Common myeloid progenitor, CD34-positive (primary cell): Measurements from ENCODE around the gene SLC39A9.

Experiments used
- CTCF ChIA-PET: fragments of 350-600 bp; sonication (Branson Sonifier 250); formaldehyde crosslinking; loops from one replicate; lab custom pipeline; 2021; ENCODE audit warnings: antibody characterized with exemption; lab: Charles Lee
- POLR2A ChIA-PET: fragments of 350-600 bp; sonication (Branson Sonifier 250); formaldehyde crosslinking; loops from one replicate; lab custom pipeline; 2021; ENCODE audit warnings: antibody characterized with exemption; lab: Charles Lee
- DNase-seq, 3 donors: peaks; one replicate each; pipeline versions ENCODE4 v3.0.0 to v3.0.0-alpha.2; 2013
- H3K27ac ChIP-seq, 2 experiments: 1 replicate in 1 of 2; 2 replicates in 1 of 2; pipeline ENCODE4 v1.7.0; 2013; ENCODE audit warnings: inconsistent platforms in 2 of 2, low read length in 2 of 2, mild to moderate bottlenecking in 2 of 2, low read depth in 1 of 2, moderate library complexity in 1 of 2; ENCODE audit not compliant: severe bottlenecking in 2 of 2, insufficient read depth in 1 of 2, poor library complexity in 1 of 2
- H3K27me3 ChIP-seq, 5 experiments: replicated peaks in 2 of 5; 1 replicate in 3 of 5; 2 replicates in 2 of 5; pipeline versions ENCODE4 v1.6.1 to v1.7.0; 2013; ENCODE audit warnings: low read length in 4 of 5, mild to moderate bottlenecking in 2 of 5, moderate library complexity in 2 of 5, inconsistent platforms in 1 of 5; ENCODE audit not compliant: insufficient read depth in 5 of 5, control insufficient read depth in 4 of 5
- H3K36me3 ChIP-seq, 4 experiments: 1 replicate in 2 of 4; 2 replicates in 2 of 4; pipeline versions ENCODE4 v1.6.1 to v1.7.0; 2013; ENCODE audit warnings: low read length in 3 of 4, control low read depth in 1 of 4, mild to moderate bottlenecking in 1 of 4; ENCODE audit not compliant: control insufficient read depth in 4 of 4, insufficient read depth in 4 of 4
- H3K4me1 ChIP-seq, 4 experiments: 1 replicate in 3 of 4; 2 replicates in 1 of 4; pipeline versions ENCODE4 v1.6.1 to v1.7.1; 2013; ENCODE audit warnings: low read length in 3 of 4, mild to moderate bottlenecking in 3 of 4, control low read depth in 1 of 4, inconsistent platforms in 1 of 4, moderate library complexity in 1 of 4; ENCODE audit not compliant: control insufficient read depth in 4 of 4, insufficient read depth in 4 of 4; ENCODE audit errors: control extremely low read depth in 1 of 4
- H3K4me3 ChIP-seq, 7 experiments: 1 replicate in 4 of 7; 2 replicates in 3 of 7; pipeline versions ENCODE4 v1.5.1 to v1.7.0; 2013; ENCODE audit warnings: mild to moderate bottlenecking in 7 of 7, low read length in 6 of 7, moderate library complexity in 6 of 7, inconsistent platforms in 2 of 7, low read depth in 2 of 7, control low read depth in 1 of 7; ENCODE audit not compliant: insufficient read depth in 4 of 7, control insufficient read depth in 1 of 7; ENCODE audit errors: extremely low read depth in 1 of 7
- H3K9me3 ChIP-seq, 5 experiments: 1 replicate in 4 of 5; 2 replicates in 1 of 5; pipeline versions ENCODE4 v1.6.1 to v1.7.1; 2013; ENCODE audit warnings: low read length in 4 of 5, mild to moderate bottlenecking in 2 of 5, inconsistent platforms in 1 of 5, low read depth in 1 of 5, moderate library complexity in 1 of 5; ENCODE audit not compliant: control insufficient read depth in 4 of 5, insufficient read depth in 2 of 5; ENCODE audit errors: control extremely low read depth in 1 of 5
- WGBS: methylation state at CpG from one replicate; pipeline ENCODE4 v1.1.5; 2013; ENCODE audit not compliant: insufficient coverage; 5-methylcytosine and 5-hydroxymethylcytosine counted together

The SLC39A9 gene

DNA sequence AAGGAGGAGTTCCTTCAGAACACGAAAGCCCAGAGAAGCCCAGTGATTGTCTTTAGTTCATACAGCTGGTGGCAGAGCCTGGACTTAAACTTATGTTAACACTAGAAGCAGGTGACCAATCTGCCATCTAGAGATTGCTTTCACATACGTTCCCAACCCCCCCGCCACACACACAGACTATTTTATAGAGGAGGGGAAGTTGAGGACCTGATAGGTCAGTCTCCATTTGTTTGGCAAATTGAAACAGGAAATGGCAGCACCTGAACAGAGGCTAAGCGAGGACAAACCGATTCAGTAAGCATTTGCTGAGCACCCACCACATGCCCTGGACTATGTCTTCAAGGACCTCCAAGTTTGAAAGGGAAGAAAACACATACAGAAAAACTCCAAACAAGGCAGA, 81.2 kb downstream of the SLC39A9 start:
- POLR2A ChIA-PET = no interaction called here
- 100% methylated on average over 2 of the region's 5 CpGs for WGBS
- DNase-seq = no peak
- Histone ChIP-seq H3K27me3 (peaks cover 4 to 38% (median 16%) of the 10 kb centered on the region in 5 experiments), H3K4me1 (peaks cover 0 to 12% (median 6%) of the 10 kb centered on the region in 4 experiments), H3K27ac (no peak overlapping the region), H3K36me3 (no peaks in the 10 kb centered on the region), H3K4me3 (no peak overlapping the region), H3K9me3 (no peaks in the 10 kb centered on the region)
- CTCF ChIA-PET = no interaction called here

DNA sequence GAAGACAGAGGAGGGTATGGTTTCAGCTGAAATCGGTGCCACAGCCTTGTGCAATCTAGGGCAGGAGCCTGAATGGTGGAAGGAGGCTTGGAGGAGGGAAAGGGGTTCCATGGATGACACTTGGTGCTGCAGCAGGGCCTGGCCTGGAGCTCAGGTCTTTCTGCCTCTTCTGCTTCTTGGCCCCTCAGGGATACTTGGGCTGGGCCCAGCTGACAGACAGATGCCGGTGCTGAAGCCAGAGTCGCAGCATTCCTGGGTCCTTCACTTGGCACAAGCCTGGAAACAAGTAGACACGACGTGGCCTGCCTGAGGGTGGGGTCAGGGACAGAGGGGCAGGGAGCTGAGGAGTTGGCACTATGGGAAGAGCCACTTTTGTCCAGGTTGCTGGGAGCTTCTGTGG, 81.6 kb downstream of the SLC39A9 start:
- H3K27me3 ChIP-seq = peaks cover 4 to 42% (median 18%) of the 10 kb centered on the region in 5 experiments
- no peaks in the 10 kb centered on the region for H3K9me3 ChIP-seq
- ChIA-PET CTCF (no interaction called here), POLR2A (no interaction called here)
- H3K27ac ChIP-seq = no peak overlapping the region
- H3K4me1 ChIP-seq = peaks cover 0 to 17% (median 10%) of the 10 kb centered on the region in 4 experiments
- no peaks in the 10 kb centered on the region for H3K36me3 ChIP-seq
- no peak for DNase-seq
- 96% methylated on average over 5 of the region's 5 CpGs for WGBS
- H3K4me3 ChIP-seq = no peak overlapping the region

DNA sequence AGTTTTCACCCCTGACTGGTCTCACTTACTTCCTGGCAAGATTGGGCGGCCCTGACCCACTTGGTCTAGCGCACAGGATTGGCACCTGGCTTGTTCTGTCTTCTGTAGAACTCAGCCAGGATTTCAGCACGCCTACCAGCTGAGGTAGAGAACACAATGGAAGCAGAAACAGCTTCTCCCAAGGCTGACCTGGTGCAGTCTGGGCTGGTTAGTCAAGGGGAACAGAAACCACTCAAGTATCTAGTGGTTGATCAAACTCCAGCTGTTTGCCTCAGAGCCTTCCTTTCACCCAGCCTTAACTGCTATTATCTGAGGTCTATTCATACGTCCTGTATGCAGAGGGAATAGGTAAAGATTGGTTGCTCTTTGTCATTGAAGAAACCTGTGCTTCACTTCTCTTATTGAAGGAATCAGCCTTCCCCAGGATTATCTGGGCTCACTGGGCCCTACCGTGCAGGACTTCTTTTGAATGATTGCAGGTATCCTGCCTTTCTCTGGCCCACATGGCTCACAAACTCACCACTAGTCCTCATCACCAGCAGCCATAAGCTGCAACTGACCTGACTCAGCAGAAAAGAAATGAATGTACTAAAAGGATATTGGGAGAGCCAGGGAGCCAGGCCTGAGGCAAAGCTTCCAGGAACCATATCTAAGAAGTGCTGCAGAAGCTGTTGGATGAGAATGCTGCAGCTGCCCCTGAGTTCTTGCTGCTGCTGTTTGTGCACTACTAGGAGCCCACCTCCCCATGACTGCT, 83.5 kb downstream of the SLC39A9 start:
- no peak overlapping the region for H3K4me3 ChIP-seq
- H3K36me3 ChIP-seq = no peaks in the 10 kb centered on the region
- H3K4me1 ChIP-seq = peaks cover 0 to 18% (median 10%) of the 10 kb centered on the region in 4 experiments
- CTCF ChIA-PET = interaction anchor here (1.0 to 1.7 kb wide), 5 partner anchors 9 to 54 kb away, joined by 3 to 7 read pairs (median 3); no protein-coding TSS in a partner anchor
- no peak for DNase-seq
- no peak overlapping the region for H3K27ac ChIP-seq
- peaks cover 4 to 61% (median 26%) of the 10 kb centered on the region in 5 experiments for H3K27me3 ChIP-seq
- H3K9me3 ChIP-seq = no peaks in the 10 kb centered on the region
- POLR2A ChIA-PET = no interaction called here
- WGBS = 86% methylated on average over 5 of the region's 5 CpGs

DNA sequence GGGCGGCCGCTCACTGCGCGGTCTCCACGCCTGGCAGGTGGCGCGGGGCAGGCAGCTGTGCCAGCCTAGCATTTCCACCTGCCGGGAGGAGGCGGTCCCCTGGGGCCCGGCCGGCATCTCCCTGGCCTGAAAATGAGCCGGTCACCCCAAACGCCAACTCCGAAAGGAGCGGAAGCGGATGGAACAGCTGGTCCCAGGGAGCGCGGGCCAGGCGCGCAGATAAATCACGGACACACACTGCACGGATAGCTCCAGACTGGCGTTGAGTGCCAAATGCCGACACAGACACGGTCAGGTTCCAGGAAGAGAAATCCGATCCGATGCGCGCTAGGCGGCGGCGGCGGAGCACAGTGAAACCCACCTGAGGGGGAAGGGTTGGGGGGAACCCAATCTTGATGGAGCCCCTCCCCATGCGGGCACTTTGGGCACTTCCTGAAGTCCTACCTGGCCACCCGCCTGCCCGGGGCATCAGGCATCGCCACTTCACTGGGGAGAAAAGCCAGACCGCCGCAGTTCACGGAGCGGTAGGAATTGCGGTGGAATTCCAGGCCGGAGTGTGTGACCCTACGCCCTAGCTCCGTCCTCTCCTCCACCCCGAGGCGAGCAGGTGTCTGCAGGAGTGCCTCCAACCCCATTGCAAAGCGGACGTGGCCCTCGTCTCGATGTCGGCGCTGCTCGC, 85.4 kb downstream of the SLC39A9 start:
- ChIA-PET POLR2A (no interaction called here), CTCF (interaction anchor here (0.8 kb wide), 1 partner anchor 9 kb away, joined by 3 read pairs; no protein-coding TSS in a partner anchor)
- H3K27me3 ChIP-seq = peaks cover 4 to 79% (median 30%) of the 10 kb centered on the region in 5 experiments
- H3K36me3 ChIP-seq = no peaks in the 10 kb centered on the region
- no peak overlapping the region for H3K27ac ChIP-seq
- WGBS = 4% methylated on average over 49 of the region's 54 CpGs
- no peaks in the 10 kb centered on the region for H3K9me3 ChIP-seq
- peak in 2 of 3 donors; percentile 23 to 34 for DNase-seq
- H3K4me1 ChIP-seq = peaks cover 0 to 18% (median 10%) of the 10 kb centered on the region in 4 experiments
- peak overlapping the region in 6 of 7 experiments; percentile 22 to 67 (median 44) for H3K4me3 ChIP-seq

DNA sequence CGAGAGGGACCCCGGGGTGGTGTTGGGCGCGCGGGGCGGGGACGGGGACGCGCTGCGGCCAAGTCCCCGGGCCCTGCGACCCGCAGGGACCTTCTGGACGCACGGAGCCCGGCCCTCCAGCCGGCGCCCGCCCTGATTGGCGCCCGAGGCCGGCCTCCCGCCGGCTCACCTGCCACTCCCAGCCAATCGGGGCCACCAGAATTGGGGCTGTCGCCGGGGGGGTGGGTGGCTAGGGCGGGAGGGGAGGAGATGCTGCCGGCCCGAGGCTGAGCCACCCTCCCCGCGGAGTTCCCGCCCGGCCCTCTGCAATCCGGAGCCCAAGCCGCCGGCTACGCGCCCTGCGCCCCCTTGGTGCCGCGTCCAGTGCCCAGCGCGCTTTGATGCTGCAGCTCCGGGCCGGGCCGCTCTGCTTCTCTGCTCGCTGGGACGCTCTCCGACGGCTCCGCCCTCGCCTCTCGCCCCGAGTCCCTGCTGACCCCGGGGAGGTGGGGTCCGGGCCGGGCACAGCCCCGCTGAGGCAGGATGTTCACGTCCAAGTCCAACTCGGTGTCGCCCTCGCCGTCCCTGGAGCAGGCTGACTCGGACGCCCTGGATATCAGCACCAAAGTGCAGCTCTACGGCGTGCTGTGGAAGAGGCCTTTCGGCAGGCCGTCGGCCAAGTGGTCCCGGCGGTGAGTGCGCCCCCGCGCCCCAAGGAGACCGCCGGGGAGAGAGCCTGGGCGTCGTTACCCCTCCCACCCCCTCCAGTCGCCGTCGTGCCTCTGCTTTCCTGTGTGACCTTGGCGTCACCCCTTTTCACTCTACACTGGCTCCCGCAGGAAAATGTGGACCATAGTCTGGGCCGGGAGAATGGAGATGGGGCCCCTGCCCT, 86.2 kb downstream of the SLC39A9 start, which contains the start of gene PLEKHD1:
TSS of gene PLEKHD1 (plus strand) at position 285 of the 871 bp plus-strand sequence. CDS start at position 523, 238 bp downstream.
- Histone ChIP-seq H3K36me3 (no peaks in the 10 kb centered on the region), H3K27me3 (peaks cover 4 to 81% (median 32%) of the 10 kb centered on the region in 5 experiments), H3K9me3 (no peaks in the 10 kb centered on the region), H3K27ac (no peak within 1 kb of the TSS), H3K4me1 (peaks cover 0 to 18% (median 10%) of the 10 kb centered on the region in 4 experiments), H3K4me3 (peak within 1 kb of the TSS in 6 of 7 experiments; percentile 22 to 67 (median 44))
- ChIA-PET POLR2A (no interaction called here), CTCF (interaction anchor here (0.6 to 3.5 kb wide), 2 partner anchors 9 to 10 kb away, joined by 4 to 17 read pairs; no protein-coding TSS in a partner anchor)
- peak in 1 of 3 donors; percentile 23 for DNase-seq
- WGBS = 2% methylated on average over 66 of the region's 86 CpGs

DNA sequence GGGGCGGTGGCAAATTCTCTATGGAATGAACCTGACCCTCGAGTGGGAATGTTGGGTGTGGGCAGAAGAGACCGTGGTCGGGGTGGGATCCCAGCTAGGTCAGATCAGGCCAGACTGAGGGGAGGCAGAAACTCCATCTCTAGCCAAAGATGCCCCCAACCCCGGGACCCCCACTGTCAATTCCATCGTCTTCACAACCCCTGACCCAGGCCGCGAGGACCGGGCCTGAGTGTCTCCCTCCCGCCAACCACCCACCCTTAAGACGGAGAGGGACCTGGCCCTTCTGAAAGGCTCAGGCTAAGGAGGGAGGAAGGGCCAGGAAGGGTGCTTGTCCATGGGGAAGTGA, 86.8 kb downstream of the SLC39A9 start:
- Histone ChIP-seq H3K4me1 (peaks cover 0 to 18% (median 10%) of the 10 kb centered on the region in 4 experiments), H3K36me3 (no peaks in the 10 kb centered on the region), H3K27me3 (peaks cover 4 to 77% (median 32%) of the 10 kb centered on the region in 5 experiments), H3K9me3 (no peaks in the 10 kb centered on the region), H3K27ac (no peak overlapping the region), H3K4me3 (peak overlapping the region in 1 of 7 experiments; percentile 55)
- ChIA-PET POLR2A (no interaction called here), CTCF (interaction anchor here (0.6 to 3.5 kb wide), 2 partner anchors 9 to 10 kb away, joined by 4 to 17 read pairs; no protein-coding TSS in a partner anchor)
- no peak for DNase-seq
- 60% methylated on average over 7 of the region's 11 CpGs for WGBS
